Gastrocnemius medialis (tissue), 4 donors: ENCODE measurements around the gene ZNF217. TPM values are rescaled to one million over a fixed set of nuclear protein-coding genes. Genes with fewer than 3 reads are reported as not detected.
"Not testable (repeated sequence)": the region's sequence is repeated elsewhere in the genome, so short reads cannot be mapped to it uniquely, and the experiment has no call there.

ENCODE experiments used
- ATAC-seq, 2 donors: fragments of 150-250 bp; one replicate each; pipeline ENCODE4 v1.9.1; 2016
- DNase-seq, 2 donors: peaks; one replicate each; pipeline ENCODE4 v3.0.0-alpha.2; 2019
- H3K27ac ChIP-seq, 4 donors: fragments of 200-600 bp; sonication (generic); 1 replicate in 1 of 4; 2 replicates in 3 of 4; pipeline ENCODE4 v1.5.1; 2016 to 2018; ENCODE audit warnings: mild to moderate bottlenecking in 2 of 4, moderate library complexity in 1 of 4
- H3K27me3 ChIP-seq, 3 donors: fragments of 200-600 bp; sonication (generic) in 2 of 3; 1 replicate in 1 of 3; 2 replicates in 2 of 3; pipeline versions ENCODE4 v1.5.1 to v1.6.0; 2016 to 2019; ENCODE audit warnings: mild to moderate bottlenecking in 1 of 3, moderate library complexity in 1 of 3
- H3K36me3 ChIP-seq, 2 donors: fragments of 200-600 bp; sonication (generic) in 1 of 2; one replicate each; pipeline ENCODE4 v1.5.1; 2017 to 2018
- H3K4me1 ChIP-seq, 2 donors: fragments of 200-600 bp; sonication (generic) in 1 of 2; one replicate each; pipeline ENCODE4 v1.5.1; 2016 to 2017; ENCODE audit warnings: mild to moderate bottlenecking in 2 of 2
- H3K4me3 ChIP-seq, 4 donors: fragments of 200-600 bp; sonication (generic) in 3 of 4; 1 replicate in 1 of 4; 2 replicates in 3 of 4; pipeline ENCODE4 v1.5.1; 2016 to 2019; ENCODE audit warnings: mild to moderate bottlenecking in 2 of 4
- H3K9me3 ChIP-seq, 3 donors: fragments of 200-600 bp; sonication (generic) in 2 of 3; 1 replicate in 1 of 3; 2 replicates in 2 of 3; pipeline ENCODE4 v1.5.1; 2016 to 2019
- POLR2A ChIP-seq, 2 donors: fragments of 450-650 bp; IDR thresholded peaks; one replicate each; pipeline ENCODE4 v1.6.1; 2017; ENCODE audit warnings: antibody characterized with exemption in 2 of 2, mild to moderate bottlenecking in 2 of 2, moderate library complexity in 2 of 2
- in situ Hi-C, 4 donors: fragments of 200-750 bp; cut with MboI; loops; one replicate each; pipeline versions ENCODE4 v1.15.0 to v1.8.0; 2017; ENCODE audit warnings: low sequenced_read_pairs in 4 of 4
- intact Hi-C: fragments of 100-400 bp; cut with DNase I; formaldehyde crosslinking; loops from one replicate; pipeline ENCODE4 v1.15.1; 2023; ENCODE audit warnings: low total_unique reads
- total RNA-seq, 4 donors: library from RNA; depleted of rRNA; stranded (reverse); fragments of >200 nt; gene quantifications; one replicate each; pipeline versions ENCODE4 v1.1.0 to v1.2.3, GENCODE V29; 2016
- TF ChIP-seq, protein P1 (sequence below), 5 experiments: fragments of 450-650 bp in 3 of 5; fragments of 200-600 bp in 2 of 5; sonication (generic) in 2 of 5; IDR thresholded peaks in 4 of 5; conservative IDR thresholded peaks in 1 of 5; 1 replicate in 4 of 5; 2 replicates in 1 of 5; pipeline ENCODE4 v1.5.1; 2016 to 2019; ENCODE audit warnings: antibody characterized with exemption in 5 of 5, mild to moderate bottlenecking in 3 of 5, moderate library complexity in 3 of 5

The ZNF217 gene
- total RNA-seq, 4 donors from 2014 or later: 4.1 to 5.9 (median 4.7) TPM

DNA sequence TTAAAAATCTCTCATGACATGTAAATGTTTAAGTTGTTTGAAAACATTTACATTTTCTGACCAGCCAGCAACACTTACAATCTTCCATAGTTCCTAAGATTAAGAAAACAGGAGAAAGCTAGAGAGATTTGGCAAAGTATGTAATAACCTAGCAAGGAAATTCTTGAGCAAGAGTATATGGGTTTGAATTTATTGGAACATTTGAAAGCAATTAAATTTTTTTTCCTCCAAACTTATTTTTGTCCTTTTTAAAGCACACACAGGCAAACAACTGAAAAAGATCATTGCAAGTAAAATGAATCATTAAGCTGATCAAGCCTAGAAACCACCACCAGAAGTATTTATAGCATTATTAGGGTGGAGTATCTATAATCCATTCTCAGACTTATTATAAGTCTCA is 20.1 kb upstream of the ZNF217 start:
- Histone ChIP-seq H3K27ac (no peak overlapping the region), H3K4me1 (peaks cover 0 to 5% of the 10 kb centered on the region in 2 donors), H3K36me3 (no peaks in the 10 kb centered on the region), H3K9me3 (no peaks in the 10 kb centered on the region), H3K4me3 (no peak overlapping the region), H3K27me3 (no peaks in the 10 kb centered on the region)
- no peak for DNase-seq
- TF ChIP-seq POLR2A (IDR thresholded peaks at IDR 0.05): no peak
- TF ChIP-seq, protein P1, sequence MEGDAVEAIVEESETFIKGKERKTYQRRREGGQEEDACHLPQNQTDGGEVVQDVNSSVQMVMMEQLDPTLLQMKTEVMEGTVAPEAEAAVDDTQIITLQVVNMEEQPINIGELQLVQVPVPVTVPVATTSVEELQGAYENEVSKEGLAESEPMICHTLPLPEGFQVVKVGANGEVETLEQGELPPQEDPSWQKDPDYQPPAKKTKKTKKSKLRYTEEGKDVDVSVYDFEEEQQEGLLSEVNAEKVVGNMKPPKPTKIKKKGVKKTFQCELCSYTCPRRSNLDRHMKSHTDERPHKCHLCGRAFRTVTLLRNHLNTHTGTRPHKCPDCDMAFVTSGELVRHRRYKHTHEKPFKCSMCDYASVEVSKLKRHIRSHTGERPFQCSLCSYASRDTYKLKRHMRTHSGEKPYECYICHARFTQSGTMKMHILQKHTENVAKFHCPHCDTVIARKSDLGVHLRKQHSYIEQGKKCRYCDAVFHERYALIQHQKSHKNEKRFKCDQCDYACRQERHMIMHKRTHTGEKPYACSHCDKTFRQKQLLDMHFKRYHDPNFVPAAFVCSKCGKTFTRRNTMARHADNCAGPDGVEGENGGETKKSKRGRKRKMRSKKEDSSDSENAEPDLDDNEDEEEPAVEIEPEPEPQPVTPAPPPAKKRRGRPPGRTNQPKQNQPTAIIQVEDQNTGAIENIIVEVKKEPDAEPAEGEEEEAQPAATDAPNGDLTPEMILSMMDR (IDR thresholded peaks at IDR 0.05 in 4 of 5, conservative IDR thresholded peaks at IDR 0.05 in 1 of 5): no peak
- in situ Hi-C loops: no loop called here
- no peak for ATAC-seq
- intact Hi-C loops: no loop called here

DNA sequence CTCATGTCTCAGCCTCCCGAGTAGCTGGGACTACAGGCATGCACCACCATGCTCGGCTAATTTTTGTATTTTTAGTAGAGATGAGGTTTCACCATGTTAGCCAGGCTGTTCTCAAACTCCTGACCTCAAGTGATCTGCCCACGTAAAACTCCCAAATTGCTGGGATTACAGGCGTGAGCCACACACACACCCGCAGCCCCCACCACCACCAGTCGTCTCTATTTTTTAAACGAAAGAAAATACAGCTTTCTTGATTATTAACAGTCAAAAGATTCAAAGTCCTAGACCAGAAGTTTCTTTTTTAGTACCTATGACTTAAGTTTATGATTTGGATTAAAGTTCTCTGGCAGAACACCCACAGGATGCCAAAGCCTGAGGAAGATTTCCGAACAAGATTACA is 18.6 kb upstream of the ZNF217 start:
- H3K4me1 ChIP-seq, in situ Hi-C loops, H3K36me3 ChIP-seq, H3K9me3 ChIP-seq, H3K27me3 ChIP-seq, intact Hi-C loops, ATAC-seq, H3K27ac ChIP-seq, DNase-seq, H3K4me3 ChIP-seq: not testable (repeated sequence)

DNA sequence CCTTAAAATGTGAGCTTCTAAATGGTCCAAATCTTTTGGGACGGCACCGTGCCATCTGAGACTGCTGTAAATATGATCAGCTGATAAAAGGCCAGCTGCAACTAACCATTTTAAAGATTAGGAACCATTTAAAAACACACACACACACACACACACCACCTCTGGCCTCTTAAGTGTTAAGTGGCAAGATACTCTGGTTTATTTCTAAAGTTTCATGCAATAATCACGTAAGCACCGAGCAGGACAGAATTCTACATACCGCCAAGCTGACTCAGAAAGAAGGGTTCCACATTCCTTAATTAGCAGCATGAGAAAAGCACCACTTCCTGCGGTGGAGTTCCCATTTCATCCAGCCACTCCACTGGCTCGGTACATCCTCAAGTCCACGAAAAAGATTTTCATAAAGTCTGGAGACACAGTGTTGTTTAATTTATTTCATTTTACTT is 17.8 kb upstream of the ZNF217 start:
- H3K27ac ChIP-seq: no peak overlapping the region
- peak; percentile 45 to 58 for ATAC-seq
- no peaks in the 10 kb centered on the region for H3K36me3 ChIP-seq
- DNase-seq: no peak
- H3K4me3 ChIP-seq: no peak overlapping the region
- peaks cover 0 to 5% of the 10 kb centered on the region in 2 donors for H3K4me1 ChIP-seq
- H3K9me3 ChIP-seq: no peaks in the 10 kb centered on the region
- intact Hi-C loops (no loop called here), in situ Hi-C loops (no loop called here)
- TF ChIP-seq, protein P1 (IDR thresholded peaks at IDR 0.05 in 4 of 5, conservative IDR thresholded peaks at IDR 0.05 in 1 of 5): no peak
- TF ChIP-seq POLR2A (IDR thresholded peaks at IDR 0.05): no peak
- H3K27me3 ChIP-seq: no peaks in the 10 kb centered on the region

DNA sequence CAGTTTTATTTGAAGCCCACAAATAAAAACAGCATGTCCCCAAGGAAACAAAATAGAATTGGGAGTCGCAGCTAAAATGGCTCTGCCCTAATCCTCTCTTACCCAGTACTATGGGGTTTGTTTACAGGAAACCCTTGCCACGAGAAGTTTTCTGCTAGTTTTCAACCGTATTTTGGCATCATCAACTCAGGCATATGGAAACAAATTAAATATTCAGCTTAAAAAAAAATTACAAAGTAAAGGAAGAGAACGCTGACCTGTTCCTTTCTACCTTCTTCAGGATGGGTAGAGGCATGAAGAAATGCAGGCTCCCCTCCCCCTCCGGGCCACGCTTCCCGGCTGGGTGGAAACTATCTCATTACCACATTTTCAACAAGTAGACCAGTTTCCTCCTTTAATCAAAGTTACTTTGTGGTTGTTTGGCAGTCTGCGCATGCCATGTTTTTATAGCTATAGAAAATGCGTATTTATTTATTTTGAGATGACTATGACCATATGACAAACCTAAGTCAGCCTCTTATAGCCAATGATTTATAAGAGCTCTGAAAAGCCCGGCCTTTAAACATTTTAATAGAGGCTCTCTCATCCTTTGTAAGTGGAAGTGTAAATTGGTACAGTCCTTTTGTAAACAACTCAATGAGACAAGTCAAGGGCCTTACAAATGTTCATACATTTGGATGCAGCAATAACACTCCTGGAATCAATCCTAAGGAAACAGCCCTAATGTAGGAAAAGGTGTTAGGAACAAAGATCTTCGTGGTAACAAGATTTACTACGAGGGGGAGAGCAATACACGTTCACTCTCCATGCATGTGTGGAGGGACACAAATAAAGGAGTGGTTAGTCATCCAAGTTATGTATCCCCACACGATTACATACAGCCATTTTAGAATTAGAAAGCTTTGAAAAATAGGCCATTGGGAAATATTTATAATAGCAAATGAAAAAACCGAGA is 16.1 kb upstream of the ZNF217 start:
- H3K27ac ChIP-seq: peak overlapping the region in 1 of 4 donors; percentile 29
- DNase-seq: no peak
- no peaks in the 10 kb centered on the region for H3K36me3 ChIP-seq
- peaks cover 0 to 5% of the 10 kb centered on the region in 2 donors for H3K4me1 ChIP-seq
- H3K4me3 ChIP-seq: peak overlapping the region in 1 of 4 donors; percentile 9
- in situ Hi-C loops: no loop called here
- TF ChIP-seq, protein P1 (IDR thresholded peaks at IDR 0.05 in 4 of 5, conservative IDR thresholded peaks at IDR 0.05 in 1 of 5): no peak
- TF ChIP-seq POLR2A (IDR thresholded peaks at IDR 0.05): no peak
- peak in 1 of 2 donors; percentile 39 for ATAC-seq
- H3K27me3 ChIP-seq: no peaks in the 10 kb centered on the region
- no peaks in the 10 kb centered on the region for H3K9me3 ChIP-seq
- intact Hi-C loops: no loop called here
